Globus pallidus (tissue), 1 donor: ENCODE data around the gene EXOC1.
A peak's percentile ranks its signal among the peaks of the same experiment; 100 is the strongest.

Experiments
- DNase-seq: peaks from one replicate; pipeline ENCODE4 v3.0.0-alpha.2; 2015; ENCODE audit warnings: low spot score

EXOC1 gene

GRCh38 chr4:55851885-55852284 lies 1.6 kb upstream of the EXOC1 start:
- DNase-seq = no peak

GRCh38 chr4:55854129-55854528 lies 681 bp downstream of the EXOC1 start:
- no peak for DNase-seq

- DNase-seq = no peak
These were observed 4.1 kb downstream of the EXOC1 start for GRCh38 chr4:55857586-55857985.

- no peak for DNase-seq
These were observed 6.3 kb downstream of the EXOC1 start for GRCh38 chr4:55859711-55860110.

- DNase-seq = no peak
These were observed 11.3 kb downstream of the EXOC1 start for GRCh38 chr4:55864577-55865223.

- no peak for DNase-seq
These were observed 11.9 kb downstream of the EXOC1 start for GRCh38 chr4:55865228-55865806.

- DNase-seq = no peak
These were observed 13.0 kb downstream of the EXOC1 start for GRCh38 chr4:55866290-55866907.

- DNase-seq = peak; percentile 57
These were observed 13.6 kb downstream of the EXOC1 start for GRCh38 chr4:55866973-55867574.

GRCh38 chr4:55868581-55869090 lies 15.2 kb downstream of the EXOC1 start:
- no peak for DNase-seq

GRCh38 chr4:55871299-55871800 lies 17.9 kb downstream of the EXOC1 start:
- DNase-seq = no peak

- no peak for DNase-seq
These were observed 21.4 kb downstream of the EXOC1 start for GRCh38 chr4:55874831-55875230.

GRCh38 chr4:55876387-55876786 lies 22.9 kb downstream of the EXOC1 start:
- DNase-seq = no peak

- no peak for DNase-seq
These were observed 25.8 kb downstream of the EXOC1 start for GRCh38 chr4:55879224-55879623.

- DNase-seq = no peak
These were observed 27.3 kb downstream of the EXOC1 start for GRCh38 chr4:55880652-55881280.

- no peak for DNase-seq
These were observed 30.8 kb downstream of the EXOC1 start for GRCh38 chr4:55884093-55884850.

GRCh38 chr4:55884851-55885219 lies 31.4 kb downstream of the EXOC1 start:
- DNase-seq = no peak

GRCh38 chr4:55887594-55887993 lies 34.1 kb downstream of the EXOC1 start:
- DNase-seq = no peak

- DNase-seq = no peak
These were observed 38.7 kb downstream of the EXOC1 start for GRCh38 chr4:55892156-55892555.

- DNase-seq = no peak
These were observed 43.2 kb downstream of the EXOC1 start for GRCh38 chr4:55896622-55897021.

GRCh38 chr4:55902677-55903076 lies 49.2 kb downstream of the EXOC1 start:
- no peak for DNase-seq

- no peak for DNase-seq
These were observed 50.1 kb downstream of the EXOC1 start for GRCh38 chr4:55903577-55903976.

- no peak for DNase-seq
These were observed 51.1 kb downstream of the EXOC1 start for GRCh38 chr4:55904576-55904975.
